Liver (tissue), 3 donors: Measurements from ENCODE around the gene PWWP2A.

Experiments
- EGR1 ChIP-seq, 2 donors: IDR thresholded peaks; 2 replicates each; pipeline ENCODE4 v1.6.1; 2016 to 2018; ENCODE audit warnings: antibody characterized with exemption in 2 of 2, low read depth in 2 of 2
- FOXA1 ChIP-seq: IDR thresholded peaks from 2 replicates; pipeline ENCODE4 v1.6.1; 2016; ENCODE audit warnings: antibody characterized with exemption
- TF ChIP-seq, protein P1 (sequence below): IDR thresholded peaks from 2 replicates; pipeline ENCODE4 v1.6.1; 2016; ENCODE audit warnings: antibody characterized with exemption
- TF ChIP-seq, protein P2 (sequence below): fragments of 150-350 bp; IDR thresholded peaks from 2 replicates; pipeline ENCODE4 v1.5.1; 2017; ENCODE audit warnings: improper control_type of control experiment, low read depth, low read length; ENCODE audit not compliant: missing input control
- TF ChIP-seq, protein P3 (sequence below): IDR thresholded peaks from 2 replicates; pipeline ENCODE4 v1.6.1; 2016; ENCODE audit warnings: antibody characterized with exemption
- donor health status: healthy.
- donor health status: healthy.

DNA sequence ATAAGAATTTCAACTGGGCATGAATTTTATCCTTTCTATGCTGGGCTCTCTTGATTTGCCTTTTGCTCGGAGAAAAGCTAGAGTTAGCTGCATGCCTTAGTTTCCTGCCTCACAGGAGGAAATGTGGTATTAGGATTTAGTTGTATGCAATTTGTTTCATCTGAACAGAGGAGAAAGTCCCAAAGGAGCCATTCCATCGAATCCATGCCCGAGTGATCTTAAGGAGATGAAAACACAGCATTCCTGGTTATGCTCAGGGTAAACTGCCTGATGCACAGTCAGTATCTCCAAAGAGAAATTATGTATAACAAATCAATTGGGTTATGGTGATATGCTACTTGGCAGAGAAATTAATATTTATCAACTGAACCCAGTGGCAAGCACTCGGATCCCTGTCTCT lies 59.2 kb downstream of the PWWP2A start:
- TF ChIP-seq, protein P1, sequence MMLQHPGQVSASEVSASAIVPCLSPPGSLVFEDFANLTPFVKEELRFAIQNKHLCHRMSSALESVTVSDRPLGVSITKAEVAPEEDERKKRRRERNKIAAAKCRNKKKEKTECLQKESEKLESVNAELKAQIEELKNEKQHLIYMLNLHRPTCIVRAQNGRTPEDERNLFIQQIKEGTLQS, result no peak
- TF ChIP-seq, protein P2, sequence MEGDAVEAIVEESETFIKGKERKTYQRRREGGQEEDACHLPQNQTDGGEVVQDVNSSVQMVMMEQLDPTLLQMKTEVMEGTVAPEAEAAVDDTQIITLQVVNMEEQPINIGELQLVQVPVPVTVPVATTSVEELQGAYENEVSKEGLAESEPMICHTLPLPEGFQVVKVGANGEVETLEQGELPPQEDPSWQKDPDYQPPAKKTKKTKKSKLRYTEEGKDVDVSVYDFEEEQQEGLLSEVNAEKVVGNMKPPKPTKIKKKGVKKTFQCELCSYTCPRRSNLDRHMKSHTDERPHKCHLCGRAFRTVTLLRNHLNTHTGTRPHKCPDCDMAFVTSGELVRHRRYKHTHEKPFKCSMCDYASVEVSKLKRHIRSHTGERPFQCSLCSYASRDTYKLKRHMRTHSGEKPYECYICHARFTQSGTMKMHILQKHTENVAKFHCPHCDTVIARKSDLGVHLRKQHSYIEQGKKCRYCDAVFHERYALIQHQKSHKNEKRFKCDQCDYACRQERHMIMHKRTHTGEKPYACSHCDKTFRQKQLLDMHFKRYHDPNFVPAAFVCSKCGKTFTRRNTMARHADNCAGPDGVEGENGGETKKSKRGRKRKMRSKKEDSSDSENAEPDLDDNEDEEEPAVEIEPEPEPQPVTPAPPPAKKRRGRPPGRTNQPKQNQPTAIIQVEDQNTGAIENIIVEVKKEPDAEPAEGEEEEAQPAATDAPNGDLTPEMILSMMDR, result no peak
- no peak for TF ChIP-seq FOXA1
- TF ChIP-seq, protein P3, sequence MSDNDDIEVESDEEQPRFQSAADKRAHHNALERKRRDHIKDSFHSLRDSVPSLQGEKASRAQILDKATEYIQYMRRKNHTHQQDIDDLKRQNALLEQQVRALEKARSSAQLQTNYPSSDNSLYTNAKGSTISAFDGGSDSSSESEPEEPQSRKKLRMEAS, result no peak
- TF ChIP-seq EGR1 (IDR thresholded peaks at IDR 0.05; ENCODE audit: low read depth in 2 of 2), result no peak
